Activated naive CD4-positive, alpha-beta T cell treated with anti-CD3 and anti-CD28 coated beads, Interleukin-2, amount 50 U/mL, for 72 hours (primary cell): ENCODE data around the gene SIDT2. TPM values are rescaled to one million over a fixed set of nuclear protein-coding genes. Genes with fewer than 3 reads are reported as not detected.
A peak's percentile ranks its signal among the peaks of the same experiment; 100 is the strongest.
"Not testable (repeated sequence)": the region's sequence is repeated elsewhere in the genome, so short reads cannot be mapped to it uniquely, and the experiment has no call there.

Experiments
- ATAC-seq, 2 donors: fragments of 150-1000 bp; cut with Tn5 transposase; 2 replicates each; pipeline ENCODE4 v1.10.0; 2021; ENCODE audit warnings: mild to moderate bottlenecking in 2 of 2, moderate library complexity in 2 of 2
- DNase-seq, 2 donors: peaks; one replicate each; pipeline ENCODE4 v3.0.0; 2021 to 2022; ENCODE audit warnings: low spot score in 2 of 2
- H3K27ac Mint-ChIP-seq, 2 donors: one replicate each; pipeline ENCODE4 v1.8.0; 2022; ENCODE audit warnings: mild to moderate bottlenecking in 2 of 2, mixed read lengths in 2 of 2
- H3K36me3 Mint-ChIP-seq, 2 donors: one replicate each; pipeline ENCODE4 v1.8.0; 2022; ENCODE audit warnings: mixed read lengths in 2 of 2
- H3K9me3 Mint-ChIP-seq, 2 donors: one replicate each; pipeline ENCODE4 v1.8.0; 2022; ENCODE audit warnings: mixed read lengths in 2 of 2
- total RNA-seq, 2 donors: library from RNA; stranded (reverse); gene quantifications; one replicate each; pipeline ENCODE4 v1.2.3, GENCODE V29; 2022

SIDT2 gene
- total RNA-seq, 2 donors from 2014 or later: 20.9 to 32.0 TPM

DNA sequence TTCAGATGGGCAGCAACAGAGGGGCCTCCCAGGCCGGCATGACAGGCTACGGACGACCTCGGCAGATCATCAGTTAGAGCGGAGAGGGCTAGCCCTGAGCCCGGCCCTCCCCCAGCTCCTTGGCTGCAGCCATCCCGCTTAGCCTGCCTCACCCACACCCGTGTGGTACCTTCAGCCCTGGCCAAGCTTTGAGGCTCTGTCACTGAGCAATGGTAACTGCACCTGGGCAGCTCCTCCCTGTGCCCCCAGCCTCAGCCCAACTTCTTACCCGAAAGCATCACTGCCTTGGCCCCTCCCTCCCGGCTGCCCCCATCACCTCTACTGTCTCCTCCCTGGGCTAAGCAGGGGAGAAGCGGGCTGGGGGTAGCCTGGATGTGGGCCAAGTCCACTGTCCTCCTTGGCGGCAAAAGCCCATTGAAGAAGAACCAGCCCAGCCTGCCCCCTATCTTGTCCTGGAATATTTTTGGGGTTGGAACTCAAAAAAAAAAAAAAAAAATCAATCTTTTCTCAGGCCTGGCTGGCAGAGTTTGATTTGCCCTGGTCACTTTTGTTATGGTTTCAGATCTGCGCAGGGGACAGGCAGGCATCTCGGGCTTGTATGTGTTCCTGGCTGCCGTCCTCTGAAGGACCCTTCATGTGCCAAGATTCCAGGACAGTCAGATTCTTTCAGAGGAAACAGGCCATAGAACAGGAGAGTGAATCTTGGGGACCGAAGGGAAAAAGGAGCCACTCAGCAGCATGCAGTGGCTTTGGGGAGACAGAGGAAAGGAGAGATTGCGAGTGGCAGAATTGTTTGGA lies 25.9 kb downstream of the SIDT2 start:
- peaks cover 0 to 11% of the 10 kb centered on the region in 2 donors for H3K36me3 Mint-ChIP-seq
- no peak for DNase-seq
- no peaks in the 10 kb centered on the region for H3K9me3 Mint-ChIP-seq
- H3K27ac Mint-ChIP-seq: peak overlapping the region; percentile 19 to 69
- no peak for ATAC-seq

DNA sequence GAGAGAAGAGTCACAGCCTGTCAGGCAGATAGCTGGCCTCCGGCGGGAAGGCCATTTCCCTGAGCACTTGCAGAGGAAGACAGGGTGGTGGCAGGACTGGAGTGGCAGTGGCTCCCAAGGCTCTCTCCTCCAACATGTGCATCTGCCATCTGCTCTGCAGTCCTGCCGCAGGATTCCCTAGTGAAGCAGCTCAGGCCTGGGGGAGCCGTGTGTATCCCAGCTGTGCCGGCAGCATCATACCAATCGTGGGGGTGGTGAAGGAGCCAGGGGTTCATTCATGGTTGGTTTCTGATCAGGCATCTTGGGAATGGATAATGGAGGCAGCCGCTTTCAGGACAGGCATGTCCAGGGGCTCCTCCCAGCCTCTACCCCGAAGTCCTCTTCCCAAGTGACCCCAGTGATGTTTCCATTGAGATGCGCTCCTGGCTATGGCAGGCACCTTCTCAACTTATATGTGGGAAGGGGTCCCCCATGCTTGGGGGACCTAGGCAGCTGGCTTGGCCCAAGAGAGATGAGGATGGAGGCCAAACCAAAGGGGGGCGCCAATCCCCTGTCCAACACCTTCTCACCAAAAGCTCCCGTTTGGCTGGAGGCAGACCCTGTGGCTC lies 26.8 kb downstream of the SIDT2 start:
- Mint-ChIP-seq H3K27ac (peak overlapping the region in 1 of 2 donors; percentile 69), H3K36me3 (peaks cover 0 to 11% of the 10 kb centered on the region in 2 donors), H3K9me3 (no peaks in the 10 kb centered on the region)
- ATAC-seq (no peak), DNase-seq (no peak)

DNA sequence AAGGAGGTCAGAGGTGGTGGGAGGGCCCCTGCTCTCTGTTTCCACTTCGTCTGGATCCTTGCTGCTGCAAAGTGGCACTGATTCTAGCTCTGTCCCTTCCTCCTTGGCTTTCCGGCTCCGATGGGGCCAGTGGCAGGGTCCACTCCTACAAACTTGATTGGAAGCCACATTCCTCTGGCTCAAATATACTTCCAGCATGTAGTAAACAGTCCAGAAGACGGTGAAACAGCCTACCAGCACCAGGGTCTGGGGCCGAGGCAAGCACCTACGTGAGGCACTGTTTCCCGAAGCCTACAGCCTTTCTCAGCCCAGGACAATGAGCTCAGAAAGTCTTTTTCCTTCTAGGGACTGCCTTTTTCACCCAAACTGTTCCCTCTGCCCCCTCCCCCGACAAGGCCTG lies 27.6 kb downstream of the SIDT2 start:
- ATAC-seq, DNase-seq: not testable (repeated sequence)

GRCh38 chr11:117206859-117207258 lies 28.3 kb downstream of the SIDT2 start:
- H3K36me3 Mint-ChIP-seq: peaks cover 0 to 11% of the 10 kb centered on the region in 2 donors
- DNase-seq, H3K27ac Mint-ChIP-seq, H3K9me3 Mint-ChIP-seq: not testable (repeated sequence)
- ATAC-seq: peak in 1 of 2 donors; percentile 17

More for the DNA sequence above, 27.6 kb downstream of the SIDT2 start:
- peaks cover 0 to 11% of the 10 kb centered on the region in 2 donors for H3K36me3 Mint-ChIP-seq
- not testable (repeated sequence) for H3K27ac Mint-ChIP-seq, H3K9me3 Mint-ChIP-seq

GRCh38 chr11:117207481-117207880 lies 28.9 kb downstream of the SIDT2 start:
- H3K27ac Mint-ChIP-seq, DNase-seq, H3K9me3 Mint-ChIP-seq, ATAC-seq: not testable (repeated sequence)
- peaks cover 0 to 11% of the 10 kb centered on the region in 2 donors for H3K36me3 Mint-ChIP-seq

- DNase-seq, H3K27ac Mint-ChIP-seq, H3K9me3 Mint-ChIP-seq, ATAC-seq: not testable (repeated sequence)
- H3K36me3 Mint-ChIP-seq: peaks cover 8 to 11% of the 10 kb centered on the region in 2 donors
Measured at GRCh38 chr11:117208710-117209109, 30.2 kb downstream of the SIDT2 start.

DNA sequence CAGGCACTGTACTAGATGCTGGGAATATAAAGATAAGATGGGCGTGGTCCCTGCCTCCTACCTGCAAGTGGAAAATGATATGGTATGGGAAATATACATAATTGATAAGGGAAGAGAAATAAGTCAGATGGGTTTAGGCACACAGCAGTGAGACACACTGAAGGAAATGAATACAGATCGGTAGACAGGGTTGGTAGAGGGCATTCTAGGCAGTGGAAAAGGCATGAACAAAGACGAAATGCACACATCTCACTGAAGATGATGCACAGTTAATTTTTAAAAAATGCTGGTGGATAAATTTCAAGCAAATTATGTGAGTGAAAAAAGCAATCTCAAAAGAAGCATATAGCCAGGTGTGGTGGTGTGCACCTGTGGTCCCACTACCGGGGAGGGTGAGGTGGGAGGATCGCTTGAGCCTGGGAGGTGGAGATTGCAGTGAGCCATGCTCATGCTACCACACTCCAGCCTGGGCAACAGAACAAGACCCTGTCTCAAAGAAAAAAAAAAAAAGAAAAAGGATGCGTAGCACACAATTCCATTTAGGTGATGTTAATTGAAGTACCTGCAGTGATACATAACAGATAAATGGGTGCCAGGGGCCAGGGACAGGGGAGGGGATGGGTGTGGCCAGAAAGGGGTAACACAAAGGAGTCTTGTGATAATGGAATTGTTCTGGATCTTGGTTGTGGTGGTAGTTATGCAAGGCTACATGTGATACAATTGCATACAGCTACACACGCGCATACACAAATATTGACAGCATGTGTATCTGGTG lies 31.0 kb downstream of the SIDT2 start:
- H3K36me3 Mint-ChIP-seq: peaks cover 8 to 11% of the 10 kb centered on the region in 2 donors
- DNase-seq, H3K27ac Mint-ChIP-seq, ATAC-seq, H3K9me3 Mint-ChIP-seq: not testable (repeated sequence)

DNA sequence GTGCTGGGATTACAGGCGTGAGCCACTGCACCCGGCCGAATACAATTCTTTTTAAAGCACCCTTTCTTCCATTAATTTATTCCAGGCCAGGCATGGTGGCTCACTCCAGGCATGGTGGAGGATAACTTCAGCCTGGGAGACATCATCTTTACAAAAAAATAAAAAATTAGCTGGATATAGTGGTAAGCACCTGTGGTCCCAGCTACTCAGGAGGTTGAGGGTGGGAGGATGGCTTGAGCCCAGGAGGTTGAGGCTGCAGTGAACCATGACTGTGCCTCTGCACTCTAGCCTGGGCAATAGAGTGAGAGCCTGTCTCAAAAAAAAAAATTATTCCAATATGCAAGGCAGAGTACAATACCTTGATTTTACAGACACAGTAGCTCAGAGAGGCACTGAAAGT lies 32.1 kb downstream of the SIDT2 start:
- Mint-ChIP-seq H3K36me3 (peaks cover under 1 to 8% of the 10 kb centered on the region in 2 donors), H3K9me3 (no peaks in the 10 kb centered on the region), H3K27ac (peak overlapping the region; percentile 3 to 11)
- ATAC-seq (no peak), DNase-seq (no peak)

DNA sequence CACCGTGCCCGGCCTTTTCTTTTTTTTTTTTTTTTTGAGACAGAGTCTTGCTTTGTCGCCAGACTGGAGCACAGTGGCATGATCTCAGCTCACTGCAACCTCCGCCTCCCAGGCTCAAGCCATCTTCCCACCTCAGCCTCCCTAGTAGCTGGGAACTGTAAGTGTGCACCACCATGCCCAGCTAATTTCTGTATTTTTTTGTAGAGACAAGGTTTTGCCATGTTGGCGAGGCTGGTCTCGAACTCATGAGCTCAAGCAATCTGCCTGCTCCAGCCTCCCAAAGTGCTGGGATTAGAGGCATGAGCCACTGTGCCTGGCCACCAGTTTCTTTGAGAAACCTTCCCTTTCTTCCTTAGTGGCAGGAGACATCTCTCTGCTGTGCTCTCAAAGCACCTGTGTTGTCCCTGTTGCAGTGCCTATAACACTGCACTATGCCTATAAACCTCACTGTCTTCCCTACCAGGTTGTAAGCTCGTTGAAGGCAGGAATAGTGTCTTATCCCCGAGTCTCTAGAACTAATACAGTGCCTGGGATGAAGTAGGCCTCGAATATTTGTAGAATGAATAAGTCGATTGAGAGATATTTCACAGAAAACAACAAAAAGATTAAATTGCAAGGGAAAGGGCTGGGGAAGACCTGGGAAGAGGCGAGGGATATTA lies 34.3 kb downstream of the SIDT2 start:
- ATAC-seq (no peak), DNase-seq (no peak)
- Mint-ChIP-seq H3K27ac (peak overlapping the region; percentile 24), H3K36me3 (peaks cover 6 to 8% of the 10 kb centered on the region in 2 donors), H3K9me3 (no peaks in the 10 kb centered on the region)

- ATAC-seq (no peak), DNase-seq (no peak)
- Mint-ChIP-seq H3K36me3 (peaks cover 11 to 18% of the 10 kb centered on the region in 2 donors), H3K27ac (peak overlapping the region in 1 of 2 donors; percentile 22), H3K9me3 (no peaks in the 10 kb centered on the region)
Measured at GRCh38 chr11:117214404-117215110, 36.0 kb downstream of the SIDT2 start.

DNA sequence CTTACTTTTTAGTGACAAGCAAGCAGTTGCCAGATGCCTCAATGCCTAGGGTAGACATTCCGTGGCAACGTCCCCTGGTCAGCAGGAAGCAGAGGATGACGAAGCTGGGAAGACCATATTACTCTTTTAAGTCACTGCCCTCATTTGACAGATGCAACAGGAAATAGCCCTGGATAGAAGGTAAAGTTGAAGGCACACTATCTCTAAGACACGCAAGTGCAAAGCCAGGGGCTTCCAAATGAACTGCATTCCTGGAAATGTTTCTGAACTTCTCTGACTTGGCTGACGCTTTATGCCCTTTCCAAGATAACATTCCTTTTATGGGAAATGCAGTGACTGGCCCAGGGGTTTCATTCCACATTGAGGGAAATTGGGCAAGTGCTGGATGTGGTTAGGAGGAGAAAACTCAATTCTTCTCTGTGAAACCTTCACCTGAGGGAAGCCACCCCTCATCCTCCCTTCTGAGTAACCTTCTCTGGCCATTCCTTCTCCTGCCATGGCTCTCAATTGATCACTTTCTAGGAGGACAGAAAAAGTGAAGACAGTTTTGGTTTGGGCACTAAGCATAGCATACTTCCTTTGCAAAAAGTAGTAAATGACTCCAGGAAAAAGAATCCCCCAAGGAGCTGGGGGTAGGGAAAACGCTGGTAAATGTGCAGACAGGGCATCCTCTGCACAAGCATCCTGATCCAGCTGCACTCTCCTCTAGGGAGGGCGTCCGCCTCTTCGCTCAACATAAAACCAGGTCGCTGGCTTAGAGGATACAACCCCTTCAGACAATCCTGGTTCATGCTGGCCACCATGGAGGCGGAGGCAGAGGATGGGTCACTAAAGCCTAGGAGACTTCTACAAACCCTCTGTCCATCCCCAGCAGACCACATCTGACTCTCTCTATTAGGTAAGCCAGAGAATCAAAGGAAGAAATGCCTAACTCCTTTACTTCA lies 38.9 kb downstream of the SIDT2 start:
- H3K27ac Mint-ChIP-seq: peak overlapping the region; percentile 53 to 69
- peaks cover 11 to 19% of the 10 kb centered on the region in 2 donors for H3K36me3 Mint-ChIP-seq
- ATAC-seq: no peak

GRCh38 chr11:117218133-117218915 lies 39.8 kb downstream of the SIDT2 start:
- ATAC-seq: no peak
- H3K36me3 Mint-ChIP-seq: peaks cover 11 to 13% of the 10 kb centered on the region in 2 donors
- no peaks in the 10 kb centered on the region for H3K9me3 Mint-ChIP-seq
- H3K27ac Mint-ChIP-seq: peak overlapping the region; percentile 54 to 79
- no peak for DNase-seq

More for the DNA sequence above, 38.9 kb downstream of the SIDT2 start:
- no peak for DNase-seq
- H3K9me3 Mint-ChIP-seq: no peaks in the 10 kb centered on the region

DNA sequence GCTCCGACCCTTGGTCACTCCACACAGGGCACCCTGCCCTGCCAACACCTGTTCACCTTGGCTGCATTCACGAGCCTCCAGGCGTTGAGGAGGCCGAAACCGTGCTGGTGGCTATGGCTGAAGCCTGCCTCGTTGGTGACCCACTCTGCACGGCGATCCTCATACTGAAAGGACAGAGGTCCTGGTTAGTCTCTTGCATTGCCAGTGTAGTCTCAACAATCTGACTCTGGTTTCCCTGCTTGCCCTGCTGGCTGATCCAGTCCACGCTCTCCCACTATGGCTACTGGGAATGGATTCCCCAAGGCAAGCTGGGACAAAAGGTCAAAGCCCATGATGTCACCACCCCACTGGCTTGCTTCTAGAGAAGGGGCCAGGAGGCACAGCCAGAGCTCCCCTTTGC lies 40.5 kb downstream of the SIDT2 start:
- DNase-seq (no peak), ATAC-seq (no peak)
- peaks cover 11 to 16% of the 10 kb centered on the region in 2 donors for H3K36me3 Mint-ChIP-seq
- H3K27ac Mint-ChIP-seq: peak overlapping the region; percentile 54 to 87
- H3K9me3 Mint-ChIP-seq: no peaks in the 10 kb centered on the region

DNA sequence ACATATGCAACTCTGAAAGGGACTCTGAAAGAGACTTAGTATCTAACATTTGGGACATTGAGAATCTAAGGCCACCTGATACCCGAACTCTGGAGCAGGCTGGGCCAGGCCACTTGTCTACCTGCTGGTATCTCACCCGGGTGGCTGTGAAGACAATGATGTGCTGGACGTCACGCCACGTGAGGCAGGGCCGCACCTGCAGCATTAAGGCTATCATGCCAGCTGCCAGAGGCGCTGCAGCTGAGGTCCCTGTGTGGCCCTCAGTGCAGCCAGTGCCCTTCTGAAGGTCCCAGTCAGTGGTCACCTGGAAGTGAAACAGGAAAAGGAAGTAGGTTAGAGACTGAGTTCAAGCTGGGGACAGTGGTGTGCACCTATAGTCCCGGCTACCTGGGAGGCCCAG lies 40.9 kb downstream of the SIDT2 start:
- H3K27ac Mint-ChIP-seq: peak overlapping the region; percentile 54 to 87
- no peaks in the 10 kb centered on the region for H3K9me3 Mint-ChIP-seq
- no peak for ATAC-seq
- DNase-seq: no peak
- H3K36me3 Mint-ChIP-seq: peaks cover 11 to 17% of the 10 kb centered on the region in 2 donors
